Activated T-cell treated with anti-CD3 and anti-CD28 coated beads for 4 hours (primary cell): ENCODE results near the gene SP6.

Experiments
- DNase-seq: peaks from one replicate; pipeline ENCODE4 v3.0.0-alpha.2; 2020

Gene SP6

GRCh38 chr17:47831003-47831933 is 19.7 kb downstream of the SP6 start, which contains the start of the genes LRRC46 and MRPL10:
Gene LRRC46 (plus strand): TSS chr17:47831670. CDS start chr17:47831990, 320 bp downstream.
Gene MRPL10 (minus strand): TSS chr17:47831541. CDS start chr17:47831511, 30 bp downstream.
- peak; percentile 91 for DNase-seq

GRCh38 chr17:47830396-47831002 is 20.5 kb downstream of the SP6 start:
- DNase-seq = no peak

DNA sequence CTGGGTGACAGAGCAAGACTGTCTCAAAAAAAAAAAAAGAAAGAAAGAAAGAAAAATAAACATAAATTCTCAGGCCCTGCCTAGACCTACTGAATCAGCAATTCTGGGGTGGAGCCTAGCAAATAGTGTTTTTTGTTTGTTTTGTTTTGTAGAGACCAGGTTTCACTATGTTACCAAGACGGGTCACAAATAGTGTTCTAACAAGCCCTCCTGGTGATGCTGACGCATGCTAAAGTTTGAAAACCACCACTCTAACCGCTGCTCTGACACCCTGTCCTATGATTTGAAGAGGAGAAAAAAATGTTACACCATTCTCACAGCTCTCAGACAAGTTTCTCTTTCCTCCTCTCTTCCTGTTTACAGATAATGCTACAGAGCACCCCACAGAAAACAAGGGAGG is 21.1 kb downstream of the SP6 start:
- DNase-seq = no peak

DNA sequence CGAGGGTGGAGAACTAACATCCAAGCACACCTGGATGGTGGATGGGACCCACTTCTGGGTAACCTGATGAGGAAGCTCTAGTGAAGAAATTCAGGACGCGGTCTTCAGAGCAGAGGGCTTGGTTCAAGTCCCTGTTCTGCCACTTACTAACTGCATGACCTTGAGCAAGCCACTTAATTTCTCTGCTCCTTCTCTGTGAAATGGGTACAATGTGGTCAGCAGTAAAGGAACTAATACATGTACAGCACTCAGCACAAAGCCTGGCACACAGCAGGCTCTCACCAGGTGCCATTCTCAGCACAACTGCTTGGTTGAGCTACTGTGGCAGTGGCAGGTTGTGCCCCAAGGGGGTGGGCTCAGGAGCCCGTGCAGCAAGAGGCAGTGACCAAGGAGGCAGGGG is 27.4 kb downstream of the SP6 start:
- no peak for DNase-seq

- no peak for DNase-seq
Observed at GRCh38 chr17:47822785-47823184, 28.2 kb downstream of the SP6 start.

DNA sequence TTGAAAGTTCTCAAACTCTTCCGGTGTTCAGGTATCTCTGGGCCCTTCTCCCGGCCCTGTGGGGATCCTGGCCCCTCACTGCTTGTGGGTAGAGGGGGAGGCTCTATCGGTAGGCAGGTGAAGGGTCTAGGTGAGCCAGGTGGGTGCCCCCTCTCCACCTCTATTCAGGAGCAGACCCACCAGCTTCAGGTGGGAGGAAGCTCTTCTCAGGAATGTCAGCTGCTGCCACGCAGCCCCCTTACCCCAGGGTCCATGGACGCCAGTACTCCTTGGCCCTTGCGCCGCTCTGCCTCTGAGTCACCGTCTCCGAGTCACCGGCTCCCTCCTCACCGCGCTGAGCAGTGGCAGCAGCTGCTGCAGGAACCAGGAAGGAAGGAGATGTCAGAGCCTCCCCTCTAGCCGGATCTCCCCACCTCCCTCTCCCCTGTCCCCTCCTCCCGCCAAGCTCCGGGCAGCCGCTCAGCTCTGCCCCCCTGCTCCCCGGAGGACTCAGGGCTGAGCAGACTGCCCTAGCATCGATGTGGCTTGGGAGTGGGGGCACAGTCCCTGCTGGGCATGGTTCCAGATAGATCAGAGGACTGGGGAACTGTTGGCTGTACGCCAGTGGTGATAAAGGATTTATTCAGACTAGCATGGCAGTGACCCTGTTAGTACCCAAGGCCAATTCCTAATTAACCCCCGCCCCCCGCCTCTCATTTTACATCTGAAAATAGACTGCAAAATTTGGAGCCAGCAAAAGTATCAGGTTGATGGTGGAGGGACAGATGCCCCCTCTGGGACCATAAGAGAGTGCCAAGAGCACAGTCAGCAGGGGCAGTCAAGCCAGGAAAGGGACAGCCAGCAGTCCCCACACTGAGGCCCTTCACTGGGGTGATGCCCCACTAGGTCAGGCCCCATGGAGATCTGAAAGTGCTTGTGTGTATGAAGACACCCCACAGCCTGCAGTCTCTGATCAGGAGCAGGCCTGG is 29.3 kb downstream of the SP6 start, which contains the start of gene OSBPL7:
OSBPL7 (minus strand) TSS at position 371 of the 968 bp plus-strand sequence. CDS start 1,516 bp downstream, outside the sequence.
- peak; percentile 50 for DNase-seq

GRCh38 chr17:47821031-47821423 is 29.9 kb downstream of the SP6 start:
- no peak for DNase-seq

DNA sequence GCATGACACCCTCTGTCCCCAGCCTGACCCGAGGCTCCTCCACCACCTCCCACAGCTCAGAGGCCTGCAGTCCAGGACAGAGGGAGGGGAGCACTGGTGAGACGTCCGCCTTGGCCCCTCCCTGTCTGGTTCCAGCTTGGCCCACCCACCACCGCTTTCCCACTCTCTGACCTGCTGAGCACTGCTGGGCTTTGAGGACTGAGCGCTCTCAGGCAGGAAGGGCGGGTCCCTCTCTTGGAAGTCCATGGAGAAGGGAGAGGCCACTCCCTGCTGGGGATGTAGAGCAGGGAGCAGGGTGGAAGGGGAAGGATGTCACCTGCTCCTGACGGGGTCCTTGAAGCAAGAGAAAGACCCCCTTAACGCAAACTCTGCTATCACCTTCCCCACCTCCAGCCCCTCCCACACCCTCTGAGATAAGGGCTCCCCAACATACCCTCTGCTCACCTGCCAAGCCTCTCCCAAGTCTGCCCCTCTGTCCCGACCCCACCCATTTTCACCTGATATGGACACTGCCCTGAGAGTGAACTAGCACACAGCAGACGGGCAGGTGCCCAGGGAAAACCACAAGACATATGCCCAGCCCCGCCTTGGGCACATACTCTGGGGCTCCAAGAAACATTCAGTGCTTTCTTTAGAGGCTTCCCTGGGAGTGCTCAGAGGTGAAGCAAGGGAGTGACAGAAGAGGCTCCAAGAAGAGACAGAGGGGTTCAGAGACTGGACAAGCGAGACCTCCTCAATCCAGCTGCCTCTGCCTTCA is 30.8 kb downstream of the SP6 start:
- no peak for DNase-seq

GRCh38 chr17:47819475-47819874 is 31.5 kb downstream of the SP6 start:
- DNase-seq = no peak

DNA sequence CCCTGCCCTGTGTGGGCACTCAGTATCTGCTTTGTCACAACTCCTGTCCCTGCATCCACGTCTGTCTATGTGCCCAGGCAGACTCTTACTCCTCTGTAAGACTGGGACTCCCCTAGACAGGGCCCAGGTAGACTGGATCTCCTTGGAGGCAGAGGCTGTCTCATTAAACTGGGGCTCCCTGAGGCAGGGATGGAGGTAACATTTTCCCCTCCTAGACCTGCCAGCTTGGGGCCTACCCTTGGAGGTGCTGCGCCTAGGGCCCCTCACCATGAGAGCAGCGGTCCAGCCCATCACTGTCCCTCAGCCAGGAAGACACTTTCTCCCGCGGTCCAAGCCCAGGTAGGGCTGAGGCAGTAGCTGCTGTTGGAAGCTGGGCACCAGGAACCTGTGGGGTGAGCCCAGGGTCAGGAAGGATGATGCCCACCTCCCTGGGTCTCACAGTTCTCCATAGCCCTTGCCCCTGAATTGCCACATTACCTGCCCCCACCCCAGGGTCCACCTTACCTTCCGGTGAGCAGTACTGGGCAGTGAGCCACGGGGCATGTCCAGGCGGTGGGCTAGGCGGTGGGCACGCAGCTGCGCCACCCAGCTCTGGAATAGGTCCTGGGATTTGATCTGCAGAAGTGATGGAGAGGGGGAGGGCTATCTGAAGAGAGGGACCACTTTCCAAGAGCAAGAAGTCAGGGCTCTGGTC is 32.8 kb downstream of the SP6 start:
- no peak for DNase-seq

GRCh38 chr17:47816947-47817346 is 34.0 kb downstream of the SP6 start:
- DNase-seq = no peak

- no peak for DNase-seq
Observed at GRCh38 chr17:47816111-47816735, 34.7 kb downstream of the SP6 start.

DNA sequence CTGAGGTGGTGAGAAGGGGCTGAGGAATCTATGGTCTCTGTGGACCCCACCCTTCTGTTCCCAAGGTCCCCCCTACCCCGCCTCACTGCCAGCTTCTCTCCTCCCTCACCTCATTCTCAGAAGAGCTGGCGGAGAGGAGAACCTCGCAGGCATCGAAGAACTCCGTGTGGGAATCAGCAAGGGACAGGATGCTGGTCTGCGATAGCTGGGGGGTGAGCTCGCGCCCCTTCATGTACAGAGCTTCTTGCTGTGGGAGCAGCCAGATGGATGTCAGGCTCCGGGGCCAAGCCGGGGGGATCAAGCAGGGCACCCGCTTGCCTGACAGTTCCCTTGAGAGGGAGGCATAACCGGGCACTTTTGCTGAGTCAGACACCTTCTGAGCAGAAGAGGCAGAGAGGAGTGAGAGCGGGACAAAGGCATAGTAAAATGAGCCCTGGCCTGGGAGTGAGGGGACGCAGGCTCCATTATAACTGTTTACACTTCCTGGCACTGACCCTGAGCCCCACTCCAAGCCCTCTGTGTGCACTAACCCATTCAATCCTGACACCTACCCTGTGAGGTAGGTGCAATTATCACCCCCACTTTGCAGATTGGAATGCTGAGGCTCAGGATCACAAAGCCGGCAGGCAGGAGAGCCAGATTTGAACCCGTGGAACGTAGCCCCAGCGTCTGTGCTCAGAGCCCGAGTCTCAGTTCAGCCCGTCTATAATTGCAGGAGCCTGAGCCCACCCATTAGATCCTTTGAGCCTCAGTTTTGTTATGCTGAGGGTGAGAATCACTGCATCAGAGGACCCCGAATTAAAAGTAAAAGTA is 35.7 kb downstream of the SP6 start:
- no peak for DNase-seq

DNA sequence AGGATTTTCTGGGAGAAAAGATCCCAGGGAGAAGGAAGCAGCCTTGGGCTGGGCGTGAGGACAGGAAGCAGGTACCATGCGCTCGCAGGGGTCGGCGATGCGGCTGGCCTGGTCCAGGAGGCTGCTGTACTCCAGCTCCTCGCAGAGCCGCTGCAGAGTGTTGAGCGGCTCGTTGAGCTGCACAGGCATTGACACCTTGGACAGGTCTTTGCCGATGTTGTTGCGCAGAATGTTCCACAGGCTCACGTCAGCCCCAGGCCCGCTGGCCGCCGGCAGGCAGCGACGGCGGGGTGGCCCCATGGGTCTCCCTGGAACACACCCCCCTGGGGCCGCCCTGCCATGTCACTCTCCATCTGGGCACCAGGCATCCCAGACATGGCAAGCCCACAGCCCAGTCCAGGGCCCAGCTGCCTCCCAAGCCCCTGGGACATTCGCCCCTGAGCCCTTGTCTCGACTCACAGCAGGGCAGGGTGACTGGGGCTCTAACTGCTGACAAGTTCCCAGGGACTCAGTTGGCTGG is 37.4 kb downstream of the SP6 start:
- DNase-seq = no peak

DNA sequence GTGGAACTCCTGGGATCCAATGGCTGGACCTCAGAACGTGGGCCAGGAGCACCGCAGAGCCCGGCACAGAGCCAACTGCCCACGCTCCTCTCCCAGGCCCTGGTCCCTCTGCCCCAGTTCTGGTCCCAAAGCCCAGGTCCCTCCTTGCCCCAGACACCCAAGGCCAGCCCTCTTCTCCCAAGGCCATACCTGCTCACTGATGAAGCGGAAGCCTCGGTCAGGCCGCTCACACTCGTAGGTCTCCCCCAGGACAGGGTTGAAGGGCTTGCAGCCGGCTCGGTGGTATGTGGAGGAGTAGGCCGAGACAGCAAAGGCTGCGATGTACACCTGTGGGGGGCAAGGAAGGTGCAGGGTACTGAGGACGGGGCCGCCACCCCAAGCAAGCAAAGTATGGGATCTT is 37.9 kb downstream of the SP6 start:
- DNase-seq = no peak

DNA sequence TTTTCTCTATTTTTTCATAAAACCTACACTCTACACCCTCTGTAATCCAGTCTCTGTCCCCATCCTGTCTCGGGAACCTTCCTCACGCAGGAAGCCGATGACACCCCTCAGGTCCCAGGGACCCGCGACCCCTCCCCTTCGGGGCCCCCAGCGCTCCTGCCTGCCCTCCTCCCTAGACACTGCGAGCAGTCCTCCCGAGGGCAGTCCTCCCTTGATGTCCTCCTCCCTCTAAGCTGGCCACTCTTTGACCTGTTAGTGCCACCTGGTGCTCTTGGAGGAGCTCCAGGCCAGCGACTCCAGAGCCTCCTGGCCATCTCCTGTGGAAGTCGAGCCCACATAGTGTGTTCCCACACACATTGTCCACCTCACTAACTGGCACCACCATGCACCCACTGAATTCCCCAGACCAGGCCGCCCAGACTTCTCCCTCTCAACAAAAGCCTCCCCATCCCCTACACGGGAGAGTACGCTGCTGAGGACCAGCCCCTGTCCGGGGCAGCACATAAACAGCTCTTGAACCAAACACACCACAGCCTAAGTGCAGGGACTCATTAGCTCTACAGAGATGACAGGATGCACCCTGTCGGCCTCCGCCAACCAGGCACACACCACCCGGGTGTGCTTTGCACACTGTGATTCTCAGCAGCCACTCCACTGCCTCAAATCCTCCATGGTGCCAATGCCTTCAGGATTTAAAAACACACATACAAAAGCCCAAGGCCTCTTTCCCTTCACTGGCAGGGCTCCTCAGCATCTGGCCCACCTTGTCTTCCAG is 38.6 kb downstream of the SP6 start:
- no peak for DNase-seq

- DNase-seq = no peak
Observed at GRCh38 chr17:47811709-47812108, 39.3 kb downstream of the SP6 start.

DNA sequence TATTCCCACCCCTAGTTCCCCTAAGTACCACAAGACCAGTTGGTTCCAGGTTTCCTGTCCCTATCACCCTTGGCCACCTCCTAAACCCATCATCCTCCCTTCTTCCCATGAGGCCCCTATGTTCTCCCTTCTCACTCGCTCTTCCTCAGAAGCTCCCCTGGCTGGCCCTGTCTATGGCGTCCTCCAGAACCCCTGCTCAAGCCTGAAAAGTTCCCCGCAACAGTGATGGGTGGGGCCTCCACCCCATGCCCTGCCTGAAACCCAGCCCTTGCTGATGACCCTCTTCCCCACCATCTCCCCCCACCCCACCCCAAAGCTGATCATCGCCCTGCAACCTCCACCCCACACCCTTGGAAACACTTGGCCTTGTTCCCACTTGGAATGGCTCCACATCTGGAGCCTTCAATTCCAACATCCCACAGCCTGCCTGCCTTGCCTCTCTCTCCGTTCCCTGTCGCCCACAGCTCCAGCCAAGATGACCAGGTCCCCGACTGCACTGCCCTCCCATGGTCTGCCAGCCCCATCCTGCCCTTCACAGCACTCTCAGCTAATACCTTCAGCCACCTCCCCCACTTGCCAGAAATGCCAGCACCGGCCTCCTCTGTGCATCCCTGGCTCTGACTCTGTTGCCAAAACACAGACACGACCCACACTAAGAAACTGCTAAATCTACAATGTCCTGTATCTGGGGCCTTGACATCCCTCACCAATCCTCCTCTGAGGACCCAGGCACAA is 39.9 kb downstream of the SP6 start:
- DNase-seq = no peak
